ENCODE data around the gene BCKDHB.

Gene BCKDHB

GRCh38 chr6:80134065-80134464 is 27.6 kb downstream of the BCKDHB start:
- Mint-ChIP-seq H3K36me3 (peaks cover 70% of the 10 kb centered on the region), H3K4me3 (no peak overlapping the region), H3K27ac (no peak overlapping the region), H3K27me3 (no peaks in the 10 kb centered on the region), H3K4me1 (no peaks in the 10 kb centered on the region), H3K9me3 (no peaks in the 10 kb centered on the region)
- no peak for ATAC-seq

- no peak overlapping the region for H3K27ac Mint-ChIP-seq
- H3K9me3 Mint-ChIP-seq, result no peaks in the 10 kb centered on the region
- H3K36me3 Mint-ChIP-seq, result peaks cover 34% of the 10 kb centered on the region
- H3K27me3 Mint-ChIP-seq, result no peaks in the 10 kb centered on the region
- H3K4me3 Mint-ChIP-seq, result no peak overlapping the region
- no peak for ATAC-seq
- H3K4me1 Mint-ChIP-seq, result no peaks in the 10 kb centered on the region
These were observed 36.1 kb downstream of the BCKDHB start for GRCh38 chr6:80142586-80142985.

- Mint-ChIP-seq H3K4me1 (no peaks in the 10 kb centered on the region), H3K4me3 (no peak overlapping the region), H3K27me3 (no peaks in the 10 kb centered on the region), H3K9me3 (no peaks in the 10 kb centered on the region), H3K27ac (no peak overlapping the region), H3K36me3 (peaks cover 38% of the 10 kb centered on the region)
- no peak for ATAC-seq
These were observed 37.0 kb downstream of the BCKDHB start for GRCh38 chr6:80143419-80143937.

- Mint-ChIP-seq H3K27me3 (no peaks in the 10 kb centered on the region), H3K9me3 (no peaks in the 10 kb centered on the region), H3K4me3 (no peak overlapping the region), H3K27ac (no peak overlapping the region), H3K36me3 (peaks cover 38% of the 10 kb centered on the region), H3K4me1 (no peaks in the 10 kb centered on the region)
- ATAC-seq, result no peak
These were observed 38.4 kb downstream of the BCKDHB start for GRCh38 chr6:80144753-80145315.

- Mint-ChIP-seq H3K36me3 (peaks cover 38% of the 10 kb centered on the region), H3K4me1 (no peaks in the 10 kb centered on the region), H3K4me3 (no peak overlapping the region), H3K27ac (no peak overlapping the region), H3K9me3 (no peaks in the 10 kb centered on the region), H3K27me3 (no peaks in the 10 kb centered on the region)
- no peak for ATAC-seq
These were observed 39.0 kb downstream of the BCKDHB start for GRCh38 chr6:80145509-80145908.

GRCh38 chr6:80145921-80146320 is 39.5 kb downstream of the BCKDHB start:
- H3K4me3 Mint-ChIP-seq, result no peak overlapping the region
- ATAC-seq, result no peak
- H3K9me3 Mint-ChIP-seq, result no peaks in the 10 kb centered on the region
- H3K27me3 Mint-ChIP-seq, result no peaks in the 10 kb centered on the region
- no peaks in the 10 kb centered on the region for H3K4me1 Mint-ChIP-seq
- no peak overlapping the region for H3K27ac Mint-ChIP-seq
- peaks cover 38% of the 10 kb centered on the region for H3K36me3 Mint-ChIP-seq

GRCh38 chr6:80148220-80148619 is 41.7 kb downstream of the BCKDHB start:
- no peak overlapping the region for H3K27ac Mint-ChIP-seq
- no peaks in the 10 kb centered on the region for H3K9me3 Mint-ChIP-seq
- no peaks in the 10 kb centered on the region for H3K27me3 Mint-ChIP-seq
- peaks cover 38% of the 10 kb centered on the region for H3K36me3 Mint-ChIP-seq
- no peak overlapping the region for H3K4me3 Mint-ChIP-seq
- H3K4me1 Mint-ChIP-seq, result no peaks in the 10 kb centered on the region
- ATAC-seq, result no peak

- no peaks in the 10 kb centered on the region for H3K9me3 Mint-ChIP-seq
- H3K36me3 Mint-ChIP-seq, result peaks cover 19% of the 10 kb centered on the region
- H3K4me3 Mint-ChIP-seq, result no peak overlapping the region
- no peaks in the 10 kb centered on the region for H3K27me3 Mint-ChIP-seq
- no peaks in the 10 kb centered on the region for H3K4me1 Mint-ChIP-seq
- ATAC-seq, result no peak
- H3K27ac Mint-ChIP-seq, result no peak overlapping the region
These were observed 45.2 kb downstream of the BCKDHB start for GRCh38 chr6:80151635-80152034.

GRCh38 chr6:80154160-80154559 is 47.7 kb downstream of the BCKDHB start:
- Mint-ChIP-seq H3K4me1 (no peaks in the 10 kb centered on the region), H3K27me3 (no peaks in the 10 kb centered on the region), H3K36me3 (no peaks in the 10 kb centered on the region), H3K9me3 (no peaks in the 10 kb centered on the region), H3K27ac (no peak overlapping the region), H3K4me3 (no peak overlapping the region)
- no peak for ATAC-seq

- Mint-ChIP-seq H3K4me3 (no peak overlapping the region), H3K27ac (no peak overlapping the region), H3K9me3 (no peaks in the 10 kb centered on the region), H3K36me3 (no peaks in the 10 kb centered on the region), H3K27me3 (no peaks in the 10 kb centered on the region), H3K4me1 (no peaks in the 10 kb centered on the region)
- ATAC-seq, result no peak
These were observed 49.8 kb downstream of the BCKDHB start for GRCh38 chr6:80156221-80156620.

GRCh38 chr6:80158478-80158989 is 52.1 kb downstream of the BCKDHB start:
- Mint-ChIP-seq H3K9me3 (no peaks in the 10 kb centered on the region), H3K4me3 (no peak overlapping the region), H3K27me3 (no peaks in the 10 kb centered on the region), H3K27ac (no peak overlapping the region), H3K36me3 (no peaks in the 10 kb centered on the region), H3K4me1 (no peaks in the 10 kb centered on the region)
- ATAC-seq, result no peak

GRCh38 chr6:80161434-80161833 is 55.0 kb downstream of the BCKDHB start:
- no peak for ATAC-seq
- Mint-ChIP-seq H3K27me3 (no peaks in the 10 kb centered on the region), H3K36me3 (no peaks in the 10 kb centered on the region), H3K27ac (no peak overlapping the region), H3K9me3 (no peaks in the 10 kb centered on the region), H3K4me3 (no peak overlapping the region), H3K4me1 (peaks cover 8% of the 10 kb centered on the region)

GRCh38 chr6:80163754-80164187 is 57.3 kb downstream of the BCKDHB start:
- no peaks in the 10 kb centered on the region for H3K27me3 Mint-ChIP-seq
- no peak overlapping the region for H3K27ac Mint-ChIP-seq
- H3K9me3 Mint-ChIP-seq, result no peaks in the 10 kb centered on the region
- ATAC-seq, result peak; percentile 83
- peaks cover 9% of the 10 kb centered on the region for H3K36me3 Mint-ChIP-seq
- H3K4me1 Mint-ChIP-seq, result peaks cover 8% of the 10 kb centered on the region
- H3K4me3 Mint-ChIP-seq, result no peak overlapping the region

GRCh38 chr6:80165143-80165542 is 58.7 kb downstream of the BCKDHB start:
- Mint-ChIP-seq H3K4me3 (no peak overlapping the region), H3K4me1 (peaks cover 8% of the 10 kb centered on the region), H3K9me3 (no peaks in the 10 kb centered on the region), H3K27me3 (no peaks in the 10 kb centered on the region), H3K27ac (no peak overlapping the region), H3K36me3 (peaks cover 16% of the 10 kb centered on the region)
- peak; percentile 64 for ATAC-seq

- H3K4me1 Mint-ChIP-seq, result peaks cover 8% of the 10 kb centered on the region
- ATAC-seq, result no peak
- H3K27ac Mint-ChIP-seq, result no peak overlapping the region
- no peak overlapping the region for H3K4me3 Mint-ChIP-seq
- H3K9me3 Mint-ChIP-seq, result no peaks in the 10 kb centered on the region
- H3K27me3 Mint-ChIP-seq, result no peaks in the 10 kb centered on the region
- peaks cover 16% of the 10 kb centered on the region for H3K36me3 Mint-ChIP-seq
These were observed 59.3 kb downstream of the BCKDHB start for GRCh38 chr6:80165819-80166218.

GRCh38 chr6:80170433-80170832 is 64.0 kb downstream of the BCKDHB start:
- Mint-ChIP-seq H3K36me3 (peaks cover 32% of the 10 kb centered on the region), H3K27ac (no peak overlapping the region), H3K27me3 (no peaks in the 10 kb centered on the region), H3K9me3 (no peaks in the 10 kb centered on the region), H3K4me3 (no peak overlapping the region), H3K4me1 (no peaks in the 10 kb centered on the region)
- ATAC-seq, result no peak

All from stimulated activated memory B cell treated with anti-CD40 and anti-IgM and Interleukin-4, amounts not matched to agents 10 μg/mL and 1 μg/mL and 100 μg/mL, for 72 hours (primary cell).